ENCODE data around the gene TGM1. TPM values are rescaled to one million over a fixed set of nuclear protein-coding genes. Genes with fewer than 3 reads are reported as not detected.

The TGM1 gene
- total RNA-seq, 1 experiment from 2014 or later, result 2.9 TPM

DNA sequence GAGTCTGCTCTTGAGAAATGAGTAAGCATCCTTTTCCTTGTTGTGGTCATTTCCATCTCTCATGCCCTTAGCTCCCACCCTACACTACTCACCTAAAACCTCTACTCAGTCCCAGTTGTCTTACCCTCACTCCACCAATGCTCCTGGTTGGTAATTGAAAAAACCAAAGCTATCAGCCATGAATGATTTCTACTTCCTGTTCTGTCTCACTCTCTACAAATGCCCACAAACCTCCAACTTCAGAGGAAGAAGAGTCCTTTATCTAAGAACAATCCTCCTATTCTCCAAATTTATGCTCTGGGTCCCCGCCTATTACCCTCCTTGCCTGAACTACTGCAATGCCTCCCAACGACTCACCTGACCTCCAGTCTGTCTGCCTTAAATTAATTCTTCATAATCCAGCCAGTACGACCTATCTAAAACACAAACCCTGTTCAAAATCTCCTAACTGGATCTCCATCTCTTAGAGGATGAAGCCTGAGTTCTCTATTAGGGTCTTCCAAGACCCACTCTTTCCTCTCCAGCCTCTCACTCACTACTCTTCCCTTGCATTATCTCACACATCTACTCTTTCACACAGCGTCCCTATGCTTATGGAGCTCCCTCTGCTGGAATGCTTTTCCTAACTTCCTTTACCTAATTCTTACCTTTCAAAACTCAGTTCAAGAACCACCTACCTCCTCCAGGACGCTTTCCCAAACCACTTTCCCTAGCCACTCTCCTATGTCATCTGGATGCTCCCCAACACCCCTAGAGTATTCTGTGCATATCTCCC, 34.4 kb upstream of the TGM1 start:
- Histone ChIP-seq H4K8ac (replicated peaks; ENCODE audit: insufficient read length, low read depth, low read length) (no peak overlapping the region), H3K4me2 (ENCODE audit: insufficient read depth, insufficient read length, low read length) (no peak overlapping the region), H3K56ac (ENCODE audit: insufficient read length, low read depth, low read length) (no peak overlapping the region), H3K79me2 (ENCODE audit: insufficient read depth, low read length) (peaks cover 4% of the 10 kb centered on the region; the same call in 1 of the 2 replicates), H2BK5ac (ENCODE audit: insufficient read length, low read length) (no peak overlapping the region), H2AK5ac (ENCODE audit: insufficient read length, low read length) (no peak overlapping the region), H3K27me3 (ENCODE audit: insufficient read depth, low read length) (no peaks in the 10 kb centered on the region), H4K20me1 (ENCODE audit: control insufficient read depth, insufficient read depth, insufficient read length) (no peaks in the 10 kb centered on the region), H3K14ac (ENCODE audit: insufficient read depth, low read length) (no peak overlapping the region), H2BK15ac (ENCODE audit: low read depth, low read length) (no peak overlapping the region), H3K9ac (ENCODE audit: extremely low read depth, insufficient read length, low read length) (no peak overlapping the region), H2BK12ac (ENCODE audit: insufficient read length, low read depth, low read length) (no peak overlapping the region), H3K4ac (ENCODE audit: low read depth, low read length) (no peak overlapping the region), H3K79me1 (ENCODE audit: insufficient read depth, low read depth, low read length, poor library complexity, severe bottlenecking) (peaks cover 3% of the 10 kb centered on the region), H3K23me2 (ENCODE audit: insufficient read length, low read depth, low read length, poor library complexity, severe bottlenecking) (peaks cover 11% of the 10 kb centered on the region), H3K23ac (ENCODE audit: insufficient read length, low read depth, low read length) (no peak overlapping the region), H2AFZ (ENCODE audit: low read length) (no peak overlapping the region), H3K4me1 (ENCODE audit: insufficient read depth, low read length) (peaks cover 4% of the 10 kb centered on the region; the same call in 1 of the 2 replicates), H3K27ac (ENCODE audit: insufficient read length, low read depth, low read length) (no peak overlapping the region), H4K5ac (ENCODE audit: insufficient read length, low read depth, low read length) (no peak overlapping the region), H3K9me3 (ENCODE audit: control insufficient read depth, low read depth, low read length) (no peaks in the 10 kb centered on the region), H2BK20ac (ENCODE audit: low read depth, low read length, poor library complexity, severe bottlenecking) (no peak overlapping the region), H2BK120ac (ENCODE audit: low read depth, low read length, poor library complexity, severe bottlenecking) (no peak overlapping the region), H3K18ac (ENCODE audit: insufficient read length, low read depth, low read length) (no peak overlapping the region), H4K91ac (ENCODE audit: insufficient read length, low read depth, low read length) (no peak overlapping the region), H3T11ph (ENCODE audit: low read length) (no peak overlapping the region)
- Mint-ChIP-seq H3K27me3 (ENCODE audit: low read depth) (no peaks in the 10 kb centered on the region; the same call in 1 of the 2 replicates), H3K4me3 (peak overlapping the region in 1 of 2 experiments; percentile 60; a peak in 3 of 5 replicates), H3K4me1 (peaks cover 21 to 22% of the 10 kb centered on the region in 2 experiments), H3K27ac (peak overlapping the region in 2 of 3 experiments; percentile 50 to 65; a peak in 4 of 7 replicates), H3K9me3 (no peaks in the 10 kb centered on the region; a peak in 1 of 5 replicates), H3K36me3 (ENCODE audit: insufficient read depth in 1 of 3, low read depth in 3 of 3) (peaks cover 9 to 37% (median 28%) of the 10 kb centered on the region in 3 experiments)
- DNase-seq, result no peak
- no CpG with 5 or more reads among the region's 5 CpGs for WGBS (ENCODE audit: extremely low coverage, insufficient read length, low lambda C conversion rate)
- TF ChIP-seq, protein P1, sequence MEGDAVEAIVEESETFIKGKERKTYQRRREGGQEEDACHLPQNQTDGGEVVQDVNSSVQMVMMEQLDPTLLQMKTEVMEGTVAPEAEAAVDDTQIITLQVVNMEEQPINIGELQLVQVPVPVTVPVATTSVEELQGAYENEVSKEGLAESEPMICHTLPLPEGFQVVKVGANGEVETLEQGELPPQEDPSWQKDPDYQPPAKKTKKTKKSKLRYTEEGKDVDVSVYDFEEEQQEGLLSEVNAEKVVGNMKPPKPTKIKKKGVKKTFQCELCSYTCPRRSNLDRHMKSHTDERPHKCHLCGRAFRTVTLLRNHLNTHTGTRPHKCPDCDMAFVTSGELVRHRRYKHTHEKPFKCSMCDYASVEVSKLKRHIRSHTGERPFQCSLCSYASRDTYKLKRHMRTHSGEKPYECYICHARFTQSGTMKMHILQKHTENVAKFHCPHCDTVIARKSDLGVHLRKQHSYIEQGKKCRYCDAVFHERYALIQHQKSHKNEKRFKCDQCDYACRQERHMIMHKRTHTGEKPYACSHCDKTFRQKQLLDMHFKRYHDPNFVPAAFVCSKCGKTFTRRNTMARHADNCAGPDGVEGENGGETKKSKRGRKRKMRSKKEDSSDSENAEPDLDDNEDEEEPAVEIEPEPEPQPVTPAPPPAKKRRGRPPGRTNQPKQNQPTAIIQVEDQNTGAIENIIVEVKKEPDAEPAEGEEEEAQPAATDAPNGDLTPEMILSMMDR (conservative IDR thresholded peaks at IDR 0.05), result peak; percentile 67
